CD1c-positive myeloid dendritic cell (primary cell): Measurements from ENCODE around the gene SLC38A10.

Experiments used
- DNase-seq: peaks from one replicate; pipeline ENCODE4 v3.0.0-alpha.2; 2016; ENCODE audit errors: extremely low spot score

The SLC38A10 gene

DNA sequence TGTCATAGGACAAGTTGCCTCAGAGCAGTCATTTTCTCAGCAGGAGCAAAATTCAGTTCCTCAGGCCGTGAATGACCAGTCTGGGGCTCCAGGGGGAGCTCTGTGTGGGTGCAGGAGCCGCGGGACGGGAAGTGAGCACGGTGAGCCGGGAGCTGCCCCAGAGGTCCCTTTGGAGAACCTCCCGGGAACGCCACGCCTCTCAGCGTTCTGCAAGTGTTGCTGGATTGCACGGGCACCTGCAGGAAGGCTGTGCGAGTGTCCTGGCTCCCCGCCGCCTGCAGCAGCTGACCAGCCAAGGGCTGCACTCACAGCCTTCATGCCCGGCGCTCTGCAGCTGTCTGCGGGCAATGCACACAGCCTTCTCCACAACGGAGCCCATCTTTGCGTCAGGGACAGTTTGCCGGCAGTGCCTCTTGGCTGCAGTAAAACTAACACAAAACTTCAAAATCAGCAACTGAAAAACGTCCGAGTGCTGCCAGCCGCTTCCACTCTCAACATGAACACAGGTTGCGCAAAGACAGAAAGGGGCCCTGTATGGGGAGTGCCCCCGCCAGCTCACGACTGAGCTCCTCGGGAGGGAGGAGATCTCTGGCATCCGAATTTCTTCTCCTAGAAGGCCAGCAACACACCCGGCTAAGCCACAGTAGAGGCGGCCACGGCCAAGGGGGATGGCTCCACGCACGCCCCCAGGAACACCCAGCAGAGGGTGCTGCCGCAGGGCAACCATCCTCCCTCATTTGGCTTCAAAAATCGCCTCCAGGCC lies 40.0 kb downstream of the SLC38A10 start:
- DNase-seq, result peak; percentile 81

DNA sequence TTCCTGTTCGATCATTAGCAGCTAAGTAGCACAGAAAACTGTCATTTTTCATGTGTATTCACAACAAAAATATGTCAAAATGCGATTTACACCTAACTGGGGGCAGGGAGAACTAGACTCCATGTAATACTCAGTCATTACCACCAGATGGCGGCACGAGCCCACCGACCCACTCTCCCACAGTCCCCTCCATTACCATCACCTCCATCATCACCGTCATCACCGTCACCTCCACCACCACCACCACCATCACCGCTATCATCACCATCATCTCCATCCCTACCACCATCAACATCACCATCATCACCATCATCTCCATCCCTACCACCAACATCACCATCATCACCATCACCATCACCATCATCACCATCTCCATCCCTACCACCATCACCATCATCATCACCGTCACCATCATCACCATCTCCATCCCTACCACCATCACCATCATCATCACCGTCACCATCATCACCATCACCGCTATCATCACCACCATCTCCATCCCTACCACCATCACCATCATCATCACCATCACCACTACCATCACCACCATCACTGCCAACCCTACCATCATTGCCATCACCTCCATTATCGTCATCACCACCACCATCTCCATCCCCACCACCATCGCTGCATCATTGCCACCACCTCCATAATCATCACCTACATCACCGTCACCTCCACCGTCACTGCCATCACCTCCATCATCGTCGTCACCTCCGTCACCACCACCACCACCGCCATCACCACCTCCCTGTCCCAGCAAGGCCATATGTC lies 41.6 kb downstream of the SLC38A10 start:
- DNase-seq, result peak; percentile 52

DNA sequence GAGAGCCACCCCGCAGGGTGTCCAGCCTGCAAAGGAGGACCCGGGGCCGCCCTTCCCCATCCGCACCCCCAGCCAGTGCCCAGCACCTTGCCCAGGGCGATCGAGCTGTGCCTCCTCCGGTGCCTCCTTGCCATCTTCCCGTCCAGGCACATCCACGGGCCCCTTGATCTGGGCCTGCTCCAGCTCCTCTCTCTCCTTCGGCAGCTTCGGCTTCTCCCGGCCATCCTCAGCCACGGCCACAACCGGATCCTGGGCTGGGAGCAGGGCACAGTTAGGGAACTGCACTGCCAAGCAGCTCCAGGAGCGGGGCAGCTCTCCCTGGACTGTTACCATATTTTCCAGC lies 42.1 kb downstream of the SLC38A10 start:
- DNase-seq, result no peak

DNA sequence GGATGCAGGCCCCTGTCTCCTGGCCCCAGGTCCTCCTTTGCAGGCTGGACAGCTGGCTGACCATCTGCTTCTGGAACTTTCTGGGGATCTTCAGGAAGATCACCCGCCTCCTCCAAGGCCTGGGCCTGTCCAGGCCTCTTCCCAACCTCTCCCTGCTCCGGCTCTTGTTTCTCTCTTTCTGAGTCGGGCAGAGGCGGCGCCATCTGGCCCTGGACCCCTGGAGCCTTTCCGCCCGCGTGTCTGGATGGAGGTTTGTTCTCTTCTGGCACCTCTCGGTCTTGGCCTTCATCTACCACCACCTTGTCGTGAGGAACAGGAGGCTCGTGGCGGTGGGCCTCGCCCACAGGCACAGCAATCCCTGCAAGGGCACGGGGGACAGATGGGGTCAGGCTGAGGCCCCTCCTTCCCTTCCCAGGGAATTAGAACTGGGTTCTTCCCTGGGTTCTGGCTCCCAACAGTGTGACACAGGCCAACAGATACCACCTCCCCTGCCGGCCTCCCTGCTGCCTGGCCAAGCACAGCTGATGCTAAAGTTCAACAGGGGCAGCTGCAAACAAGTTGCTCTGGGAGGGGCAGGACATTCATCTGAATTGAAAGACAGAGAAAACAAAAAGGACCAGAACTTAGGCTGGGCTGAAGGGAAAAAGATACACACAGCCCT lies 42.7 kb downstream of the SLC38A10 start:
- DNase-seq, result no peak

DNA sequence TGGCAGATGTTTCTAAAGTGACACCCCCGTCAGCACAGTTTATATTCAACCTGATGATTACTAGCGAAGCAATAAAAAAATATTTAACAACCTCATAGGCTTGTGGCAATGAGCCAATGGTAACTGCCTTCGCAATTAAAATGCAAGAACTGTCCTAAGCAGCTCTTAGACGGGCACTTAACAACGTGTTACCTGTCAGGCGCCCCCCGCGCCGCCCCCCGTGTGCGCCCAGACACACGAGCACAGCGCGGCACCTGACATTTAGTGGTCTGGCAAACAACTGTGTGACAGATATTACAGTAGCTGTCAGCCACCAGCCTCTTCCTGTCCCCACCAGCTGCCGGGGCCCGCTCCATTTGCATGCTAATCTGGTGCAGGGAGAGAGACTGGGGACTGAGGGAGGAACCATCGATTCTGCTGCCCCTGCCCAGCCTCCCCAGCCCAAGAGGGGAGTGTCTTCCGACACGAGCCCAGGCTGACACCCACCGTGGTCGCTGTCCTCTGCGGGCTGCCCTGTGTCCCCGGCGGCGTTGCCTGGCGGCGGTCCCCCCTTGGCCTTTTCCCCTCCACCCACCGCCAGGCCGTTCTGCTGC lies 43.3 kb downstream of the SLC38A10 start:
- DNase-seq, result no peak

DNA sequence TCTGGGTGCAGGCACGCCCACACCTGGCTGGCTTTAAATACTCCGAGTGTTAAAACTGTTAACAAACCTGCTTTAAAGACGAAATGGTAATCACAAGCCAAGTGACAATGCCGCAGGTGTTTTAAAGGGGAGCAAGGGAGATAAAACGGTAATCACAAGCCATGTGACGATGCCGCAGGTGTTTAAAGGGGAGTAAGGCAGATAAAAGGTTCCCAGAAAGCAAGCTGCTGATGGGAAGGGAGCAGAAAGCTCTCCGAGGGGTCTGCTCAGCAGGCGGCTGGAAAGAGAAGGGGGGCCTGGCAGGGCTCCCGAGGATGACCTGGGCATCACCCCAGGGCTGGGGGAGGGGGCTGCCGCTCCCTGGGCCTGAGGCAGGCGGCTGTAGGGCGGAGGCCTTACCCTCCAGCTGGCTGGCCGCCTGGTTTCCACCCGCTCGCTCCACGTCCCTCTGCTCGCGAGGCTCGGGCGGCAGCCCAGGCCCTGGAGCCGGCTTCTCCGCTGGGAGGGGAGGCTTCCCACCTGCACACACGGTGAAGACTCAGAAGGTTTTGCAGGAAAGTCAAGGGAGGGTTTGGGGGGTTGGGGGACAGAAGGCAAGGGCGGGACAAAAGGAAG lies 43.9 kb downstream of the SLC38A10 start:
- DNase-seq, result no peak

DNA sequence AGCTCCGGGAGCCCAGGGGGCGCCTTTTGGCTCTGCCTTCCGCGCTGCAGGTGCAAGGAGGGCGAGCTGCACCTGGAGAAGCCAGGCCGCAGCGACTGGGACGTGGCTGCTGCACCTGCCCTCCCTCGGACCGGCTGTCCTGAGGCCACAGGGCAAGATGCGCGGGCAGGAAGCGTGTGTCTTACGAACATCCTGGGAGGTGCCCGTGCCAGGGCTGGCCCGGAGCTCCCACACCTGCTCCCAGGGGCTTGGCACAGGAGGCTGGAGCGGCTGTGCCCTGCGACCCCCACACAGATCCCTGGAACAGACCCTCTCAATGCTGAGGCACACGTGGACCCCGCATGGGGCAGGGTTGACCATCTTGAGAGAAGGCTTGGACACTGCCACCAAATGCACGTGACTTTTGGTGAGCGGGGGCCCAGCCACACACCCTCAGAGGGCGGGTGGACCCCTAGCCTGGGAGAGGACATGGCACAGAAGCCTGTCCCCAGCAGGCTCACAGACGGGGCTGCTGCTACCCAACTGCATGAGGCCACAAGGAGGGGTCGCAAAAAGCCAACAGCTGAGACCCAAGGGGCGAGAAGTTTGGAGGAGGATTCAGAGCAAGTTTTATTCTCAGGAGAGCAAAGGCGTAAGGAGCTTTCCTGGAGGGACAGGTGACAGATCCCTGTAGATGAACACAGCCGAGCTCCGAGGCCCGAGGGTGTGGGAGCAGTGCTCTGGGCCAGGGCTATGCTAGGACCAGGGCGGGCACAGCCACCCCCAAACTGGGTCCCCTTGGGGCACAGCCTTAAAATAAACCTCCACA lies 44.6 kb downstream of the SLC38A10 start:
- DNase-seq, result no peak

DNA sequence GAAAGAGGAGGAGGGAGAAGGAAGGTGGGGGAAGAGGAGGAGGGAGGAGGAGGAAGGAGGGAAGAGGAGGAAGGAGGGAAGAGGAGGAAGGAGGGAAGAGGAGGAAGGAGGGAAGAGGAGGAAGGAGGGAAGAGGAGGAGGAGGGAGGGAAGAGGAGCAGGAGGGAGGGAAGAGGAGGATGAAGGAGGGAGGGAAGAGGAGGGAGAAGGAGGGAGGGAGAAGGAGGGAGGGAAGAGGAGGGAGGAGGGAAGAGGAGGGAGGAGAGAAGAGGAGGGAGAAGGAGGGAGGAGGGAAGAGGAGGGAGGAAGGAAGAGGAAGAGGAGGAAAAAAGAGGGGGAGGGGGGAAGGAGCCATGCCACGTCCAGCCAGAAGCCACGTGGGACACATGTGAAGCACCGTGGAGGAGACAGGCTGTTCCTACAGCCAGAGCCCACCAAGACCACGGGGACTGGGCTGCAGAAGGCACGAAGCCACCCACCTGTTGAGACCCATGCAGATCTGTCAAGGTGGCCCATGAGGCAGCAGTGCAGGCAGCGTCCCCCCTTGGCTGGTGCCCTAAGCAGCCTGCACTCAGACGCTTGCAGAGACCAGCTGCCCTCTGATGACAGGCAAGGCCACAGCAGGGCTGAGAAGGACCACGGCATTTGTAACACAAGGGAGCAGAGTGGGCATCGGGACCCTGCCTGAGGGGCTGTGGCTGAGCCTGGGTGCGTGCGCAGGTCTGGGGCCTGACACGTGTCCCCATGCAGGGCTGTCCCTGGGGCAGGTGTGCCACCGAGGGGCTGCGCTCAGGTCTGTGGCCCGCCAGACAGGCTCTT lies 45.7 kb downstream of the SLC38A10 start:
- DNase-seq, result no peak

DNA sequence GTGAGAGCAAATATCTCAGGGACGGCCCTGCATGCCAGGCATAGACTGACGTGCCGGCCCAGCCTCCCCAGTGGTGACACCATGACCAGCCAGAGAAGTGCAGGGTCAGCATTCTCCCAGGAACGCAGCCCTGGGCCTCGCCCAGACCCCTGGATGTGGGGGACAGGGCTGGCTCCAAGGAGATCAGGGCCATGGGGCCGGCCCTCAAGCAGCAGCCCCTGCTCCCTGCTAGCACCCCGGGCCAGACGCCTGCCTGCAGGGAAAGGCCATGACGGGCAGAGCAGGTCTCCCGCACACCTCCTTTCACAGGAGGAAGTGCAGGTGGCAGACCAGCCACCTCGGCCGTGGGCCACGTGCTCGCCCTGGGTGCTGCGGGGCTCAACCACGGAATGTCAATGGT lies 46.5 kb downstream of the SLC38A10 start:
- DNase-seq, result no peak

DNA sequence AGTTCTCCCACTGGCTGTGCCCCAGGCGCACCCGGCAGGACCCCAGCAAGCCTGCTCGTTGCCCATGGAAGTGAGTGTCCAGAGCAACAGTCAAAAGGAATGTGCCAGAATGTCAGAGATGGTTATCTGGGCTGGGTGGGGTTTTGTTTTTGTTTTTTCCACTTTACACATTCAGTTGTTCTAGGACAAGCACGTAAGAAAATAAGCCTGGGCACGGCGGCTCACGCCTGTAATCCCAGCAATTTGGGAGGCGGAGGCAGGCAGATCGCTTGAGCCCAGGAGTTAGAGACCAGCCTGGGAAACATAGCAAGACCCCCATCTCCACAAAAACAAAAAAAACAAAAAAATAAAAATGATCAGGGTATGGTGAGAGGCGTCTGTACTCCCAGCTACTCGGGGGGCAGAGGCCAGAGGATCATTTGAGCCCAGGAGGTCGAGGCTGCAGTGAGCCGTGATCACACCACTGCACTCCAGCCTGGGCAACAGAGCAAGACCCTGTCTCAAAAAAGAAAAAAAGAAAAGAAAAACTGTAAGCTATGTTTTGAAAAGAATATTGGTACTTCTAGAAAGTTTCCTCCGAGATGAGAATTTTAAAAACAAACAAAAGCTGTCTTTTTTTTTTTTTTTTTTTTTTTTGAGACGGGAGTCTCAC lies 47.6 kb downstream of the SLC38A10 start:
- no peak for DNase-seq

DNA sequence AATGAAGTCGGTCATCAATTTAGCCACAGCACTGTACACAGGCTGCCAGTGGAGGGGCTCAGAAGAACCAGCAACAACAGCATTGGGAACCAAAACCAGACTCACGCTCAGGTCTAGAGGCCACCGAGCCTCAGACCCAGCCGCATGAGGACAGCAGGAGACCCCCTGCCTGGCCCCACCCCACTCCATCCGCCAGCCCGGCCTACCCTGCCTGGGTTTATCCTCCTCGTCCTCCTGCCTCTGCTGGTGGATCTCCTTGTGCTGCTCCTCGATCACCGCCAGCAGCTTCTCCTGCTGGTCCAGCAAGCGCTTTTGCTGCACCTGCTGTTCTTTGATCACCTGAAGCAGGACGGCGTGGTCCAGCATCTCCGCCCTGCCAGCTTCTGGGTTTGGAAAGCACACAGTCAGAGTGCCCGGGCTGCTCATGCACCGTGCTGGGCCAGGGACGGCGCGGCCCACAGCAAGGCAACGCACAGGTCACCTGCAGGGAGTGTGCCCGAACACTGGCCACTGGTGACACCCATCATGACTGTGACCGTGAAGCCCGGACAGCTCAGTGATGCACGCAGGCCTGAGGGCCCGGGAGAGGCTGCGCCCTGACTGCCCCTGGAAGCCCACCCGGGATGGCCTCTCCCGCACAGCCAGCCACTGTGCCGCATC lies 48.3 kb downstream of the SLC38A10 start:
- DNase-seq, result no peak

DNA sequence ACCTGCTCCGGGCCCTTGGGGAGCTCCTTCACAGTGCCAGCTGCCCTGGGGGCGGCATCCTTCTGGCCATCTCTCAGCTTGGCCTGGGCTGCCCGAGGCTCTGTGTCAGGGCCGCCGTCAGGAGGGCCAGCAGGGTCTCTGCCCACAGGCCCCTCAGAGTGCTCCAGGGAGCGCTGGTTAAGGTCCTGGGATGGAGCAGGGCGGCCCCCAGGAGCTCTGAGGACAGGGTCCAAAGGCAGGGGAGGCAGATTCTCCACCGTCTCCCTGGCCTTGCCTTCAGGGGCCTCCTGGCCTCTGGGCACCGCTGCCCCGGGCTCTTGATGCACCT lies 48.8 kb downstream of the SLC38A10 start:
- no peak for DNase-seq

DNA sequence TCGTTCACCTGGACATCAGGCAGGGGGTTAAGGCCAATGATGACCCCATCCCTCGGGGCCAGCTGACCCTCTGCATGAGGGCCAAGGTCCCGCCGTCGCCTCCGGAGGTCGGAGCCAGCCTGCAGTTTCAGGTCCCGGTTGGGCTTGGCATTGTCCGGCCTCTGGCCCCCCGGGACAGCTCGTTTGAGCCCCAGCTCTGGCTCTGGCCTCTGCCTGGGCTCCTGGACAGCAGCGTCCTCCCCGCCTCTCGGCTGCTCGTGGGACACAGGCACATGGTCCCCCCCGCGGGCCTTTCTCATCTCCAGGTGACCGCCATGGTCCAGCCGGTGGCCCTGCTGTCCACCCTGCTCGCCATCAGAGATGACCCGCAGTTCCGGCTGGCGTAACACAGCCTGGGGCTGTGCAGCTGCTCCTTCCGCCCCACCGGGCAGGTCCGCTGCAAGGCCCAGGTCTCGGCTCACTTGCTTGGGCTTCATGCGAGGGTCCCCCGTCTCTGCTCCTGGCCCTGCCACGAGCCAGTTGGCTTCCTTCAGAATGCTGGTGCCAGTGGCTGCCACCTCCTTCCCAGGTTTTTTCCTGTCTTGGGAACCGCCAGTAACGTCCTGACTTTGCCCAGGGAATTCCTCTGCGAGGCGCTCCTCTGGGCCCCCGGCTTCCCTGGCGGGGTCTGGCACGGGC lies 49.3 kb downstream of the SLC38A10 start:
- DNase-seq, result no peak

DNA sequence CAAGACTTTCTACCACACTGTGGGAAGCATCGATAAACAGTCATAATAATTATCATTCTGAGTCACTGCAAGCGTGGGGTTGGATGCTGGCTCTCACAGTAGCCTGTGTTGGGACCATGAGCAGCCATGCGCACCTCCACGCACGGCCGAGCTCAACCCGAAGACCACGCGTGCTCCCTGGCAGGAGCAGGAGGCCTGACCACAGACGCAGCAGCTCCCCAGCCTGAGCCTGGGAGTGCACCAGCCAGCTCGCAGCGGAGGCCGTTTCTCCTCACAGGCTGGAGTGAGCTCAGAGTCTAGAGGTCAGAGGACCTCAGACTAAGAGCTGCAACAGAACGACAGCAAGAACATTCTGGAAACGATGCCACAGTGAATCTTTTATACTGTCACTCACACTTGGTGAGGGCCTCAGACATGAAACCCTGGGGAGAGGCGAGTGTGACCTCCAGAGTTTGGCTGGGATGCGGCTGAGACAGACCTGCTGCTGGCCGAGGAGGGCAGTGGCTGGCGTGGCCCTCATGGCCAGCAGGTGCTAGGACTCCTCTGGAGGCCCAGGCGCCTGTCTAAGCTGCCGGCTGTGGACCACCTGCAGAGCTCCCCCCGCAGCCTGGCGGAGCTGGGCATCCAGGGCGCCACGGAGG lies 50.0 kb downstream of the SLC38A10 start:
- no peak for DNase-seq

DNA sequence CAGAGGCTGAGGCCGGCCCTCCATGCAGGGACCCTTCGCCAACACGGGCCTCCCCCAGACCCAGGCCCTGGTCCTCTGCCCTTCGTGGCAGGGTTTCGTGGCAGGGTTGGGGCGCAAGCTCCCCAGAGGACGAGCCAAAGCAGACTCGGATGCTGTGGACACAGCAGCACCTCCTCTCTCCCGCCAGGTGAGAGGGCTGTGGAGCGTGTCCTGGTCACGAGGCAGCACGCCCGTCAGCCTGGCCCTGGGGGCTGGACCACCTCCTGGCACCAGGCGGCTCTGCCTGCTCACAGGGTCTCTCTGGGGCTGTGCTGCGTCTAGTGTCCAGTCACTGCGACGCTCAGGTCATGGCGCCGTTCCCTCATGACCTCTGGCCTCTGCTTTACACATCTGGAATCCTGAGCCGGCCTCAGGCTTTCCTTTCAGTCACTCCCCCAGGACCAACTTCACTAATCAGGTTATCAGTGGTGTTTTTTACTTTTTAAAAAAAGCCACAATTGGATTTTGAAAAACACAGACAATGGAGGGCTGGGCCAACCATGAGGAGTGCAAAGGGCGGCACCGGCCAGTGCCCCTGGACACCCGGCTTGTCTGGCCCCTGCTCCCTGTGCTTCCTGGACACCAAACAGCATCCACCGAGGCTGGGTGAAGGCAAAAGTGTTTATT lies 50.6 kb downstream of the SLC38A10 start:
- DNase-seq, result no peak

DNA sequence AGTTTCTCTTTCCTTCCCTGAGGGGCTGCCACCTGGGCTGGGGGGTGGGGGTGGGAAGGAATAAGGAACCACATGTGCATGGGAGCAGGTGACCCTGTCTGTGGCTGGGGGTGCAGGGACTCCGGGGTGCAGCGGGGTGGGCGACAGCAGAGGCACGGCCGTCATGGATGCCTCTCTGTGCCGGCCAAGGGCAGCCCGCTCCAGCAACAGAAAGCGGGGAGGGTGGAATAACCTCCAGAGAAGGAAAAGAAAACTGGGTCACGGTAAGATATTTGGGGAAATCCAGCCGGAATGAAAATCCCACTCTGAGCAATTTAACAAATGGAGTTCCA lies 51.8 kb downstream of the SLC38A10 start:
- no peak for DNase-seq

DNA sequence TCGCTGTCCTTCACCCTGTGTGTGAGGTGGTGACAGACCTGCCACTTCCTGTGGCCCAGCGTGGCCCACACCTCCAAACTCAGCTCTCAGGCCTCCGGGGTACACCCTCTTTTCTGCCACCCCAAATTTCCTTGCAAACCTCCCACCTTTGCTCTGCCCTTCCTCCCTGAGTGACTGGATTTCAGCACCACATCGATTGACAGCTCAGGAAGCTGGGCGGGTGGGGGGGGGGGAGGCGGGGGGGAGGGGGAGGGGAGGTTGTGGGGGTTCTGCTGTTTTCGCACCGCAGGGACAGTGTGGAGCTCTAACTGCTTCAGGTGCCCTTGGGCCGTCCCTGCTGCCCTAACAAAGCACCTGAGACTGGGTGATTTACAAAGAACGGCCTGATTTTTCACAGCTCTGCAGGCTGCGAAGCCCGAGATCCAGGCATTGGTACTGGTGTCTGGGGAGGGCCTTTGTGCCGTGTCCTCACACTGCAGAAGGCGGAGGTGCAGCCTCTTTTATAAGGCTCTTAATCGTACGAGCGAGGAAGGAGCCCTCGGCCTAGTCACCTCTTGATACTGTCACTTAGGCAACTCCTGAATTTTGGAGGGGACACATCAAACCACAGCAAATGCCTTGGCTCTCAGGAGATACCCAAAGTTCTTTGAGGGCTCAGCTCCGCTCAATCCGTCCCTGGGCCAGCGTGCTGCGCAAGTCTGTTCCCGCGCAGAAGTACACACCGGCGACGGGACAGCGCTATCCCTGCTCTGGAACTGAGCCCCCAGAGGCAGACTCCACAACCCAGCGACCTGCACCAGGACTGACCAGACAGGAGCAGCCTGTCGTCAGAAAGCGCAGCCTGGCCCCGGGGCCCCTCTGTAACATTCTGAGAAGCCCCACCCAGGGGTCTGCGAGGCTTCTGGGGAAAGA lies 52.4 kb downstream of the SLC38A10 start:
- no peak for DNase-seq
